SW 1271 (cell line): ENCODE results near the gene VARS2.
A peak's percentile ranks its signal among the peaks of the same experiment; 100 is the strongest.

ENCODE experiments used
- DNase-seq, 2 experiments: peaks; one replicate each; lab custom pipeline; 2025; lab: John Stamatoyannopoulos, UW

VARS2 gene

GRCh38 chr6:30884521-30885480 is 29.2 kb upstream of the VARS2 start:
- DNase-seq = peak in 1 of 2 experiments; percentile 36

GRCh38 chr6:30885481-30885998 is 28.5 kb upstream of the VARS2 start:
- DNase-seq = no peak

- peak; percentile 45 to 80 for DNase-seq
Measured at GRCh38 chr6:30885999-30886896, 27.8 kb upstream of the VARS2 start.

GRCh38 chr6:30886897-30887255 is 27.2 kb upstream of the VARS2 start:
- DNase-seq = no peak

GRCh38 chr6:30887901-30888815 is 25.9 kb upstream of the VARS2 start:
- no peak for DNase-seq

GRCh38 chr6:30888816-30889495 is 25.1 kb upstream of the VARS2 start:
- no peak for DNase-seq

GRCh38 chr6:30889496-30889885 is 24.5 kb upstream of the VARS2 start:
- no peak for DNase-seq

GRCh38 chr6:30889921-30890645 is 24.0 kb upstream of the VARS2 start:
- DNase-seq = no peak

- DNase-seq = no peak
Measured at GRCh38 chr6:30890646-30891449, 23.2 kb upstream of the VARS2 start.

GRCh38 chr6:30891450-30891723 is 22.7 kb upstream of the VARS2 start:
- DNase-seq = no peak

GRCh38 chr6:30891816-30892538 is 22.1 kb upstream of the VARS2 start:
- DNase-seq = no peak

- no peak for DNase-seq
Measured at GRCh38 chr6:30893001-30893591, 20.9 kb upstream of the VARS2 start.

- DNase-seq = no peak
Measured at GRCh38 chr6:30893666-30894065, 20.4 kb upstream of the VARS2 start.

GRCh38 chr6:30894381-30894780 is 19.7 kb upstream of the VARS2 start:
- no peak for DNase-seq

GRCh38 chr6:30894935-30895334 is 19.1 kb upstream of the VARS2 start:
- DNase-seq = no peak

- DNase-seq = no peak
Measured at GRCh38 chr6:30895343-30895742, 18.7 kb upstream of the VARS2 start.

- no peak for DNase-seq
Measured at GRCh38 chr6:30896541-30896940, 17.5 kb upstream of the VARS2 start.

- DNase-seq = no peak
Measured at GRCh38 chr6:30897882-30898281, 16.2 kb upstream of the VARS2 start.
